HPDE6-E6E7 (cell line): Measurements from ENCODE around the gene IL20.
A peak's percentile ranks its signal among the peaks of the same experiment; 100 is the strongest.

Source experiments
- DNase-seq: peaks from one replicate; pipeline ENCODE4 v3.0.0; 2011; ENCODE audit warnings: missing footprints; ENCODE audit errors: extremely low spot score

The IL20 gene

GRCh38 chr1:206875752-206876377 is 10.4 kb downstream of the IL20 start:
- no peak for DNase-seq

- DNase-seq, result no peak
Measured at GRCh38 chr1:206878456-206878855, 13.0 kb downstream of the IL20 start.

- no peak for DNase-seq
Measured at GRCh38 chr1:206880314-206880713, 14.9 kb downstream of the IL20 start.

GRCh38 chr1:206882555-206882954 is 17.1 kb downstream of the IL20 start:
- no peak for DNase-seq

- no peak for DNase-seq
Measured at GRCh38 chr1:206883160-206883559, 17.7 kb downstream of the IL20 start.

GRCh38 chr1:206883876-206884275 is 18.5 kb downstream of the IL20 start:
- no peak for DNase-seq

GRCh38 chr1:206885341-206886060 is 20.1 kb downstream of the IL20 start:
- DNase-seq, result no peak

GRCh38 chr1:206886831-206887230 is 21.4 kb downstream of the IL20 start:
- no peak for DNase-seq

GRCh38 chr1:206887701-206888100 is 22.3 kb downstream of the IL20 start:
- DNase-seq, result no peak

- peak; percentile 69 for DNase-seq
Measured at GRCh38 chr1:206890125-206891060, 25.0 kb downstream of the IL20 start.

GRCh38 chr1:206891412-206891811 is 26.0 kb downstream of the IL20 start:
- DNase-seq, result no peak

GRCh38 chr1:206892351-206892984 is 27.0 kb downstream of the IL20 start:
- no peak for DNase-seq

- no peak for DNase-seq
Measured at GRCh38 chr1:206893380-206893779, 28.0 kb downstream of the IL20 start.

- peak; percentile 88 for DNase-seq
Measured at GRCh38 chr1:206895325-206895724, 29.9 kb downstream of the IL20 start.

GRCh38 chr1:206895837-206896242 is 30.4 kb downstream of the IL20 start:
- no peak for DNase-seq

- DNase-seq, result no peak
Measured at GRCh38 chr1:206896261-206896660, 30.8 kb downstream of the IL20 start.

- no peak for DNase-seq
Measured at GRCh38 chr1:206897175-206897574, 31.8 kb downstream of the IL20 start, which contains the start of gene IL24. Gene IL24, plus strand, starts transcription at chr1:206897443. Its CDS starts 390 bp downstream, at chr1:206897833.

- DNase-seq, result no peak
Measured at GRCh38 chr1:206898089-206898914, 32.9 kb downstream of the IL20 start.

GRCh38 chr1:206898915-206899431 is 33.5 kb downstream of the IL20 start:
- DNase-seq, result no peak

GRCh38 chr1:206899717-206900116 is 34.3 kb downstream of the IL20 start:
- DNase-seq, result no peak

GRCh38 chr1:206900149-206900548 is 34.7 kb downstream of the IL20 start:
- DNase-seq, result no peak
